D721Med (cell line): Measurements from ENCODE around the gene ERBB2.

Experiments
- DNase-seq: peaks from one replicate; pipeline ENCODE4 v3.0.0; 2011; ENCODE audit warnings: low spot score; ENCODE audit not compliant: insufficient read length
- FAIRE-seq: peaks from 2 replicates; lab custom pipeline; 2011; peaks lifted over from hg19 to GRCh38; lab: Jason Lieb, UNC
- CTCF ChIP-seq: IDR thresholded peaks from 2 replicates; pipeline ENCODE4 v1.5.1; 2012; ENCODE audit warnings: mild to moderate bottlenecking, control low read depth; ENCODE audit not compliant: insufficient read depth; ENCODE audit errors: missing control alignments

The ERBB2 gene

DNA sequence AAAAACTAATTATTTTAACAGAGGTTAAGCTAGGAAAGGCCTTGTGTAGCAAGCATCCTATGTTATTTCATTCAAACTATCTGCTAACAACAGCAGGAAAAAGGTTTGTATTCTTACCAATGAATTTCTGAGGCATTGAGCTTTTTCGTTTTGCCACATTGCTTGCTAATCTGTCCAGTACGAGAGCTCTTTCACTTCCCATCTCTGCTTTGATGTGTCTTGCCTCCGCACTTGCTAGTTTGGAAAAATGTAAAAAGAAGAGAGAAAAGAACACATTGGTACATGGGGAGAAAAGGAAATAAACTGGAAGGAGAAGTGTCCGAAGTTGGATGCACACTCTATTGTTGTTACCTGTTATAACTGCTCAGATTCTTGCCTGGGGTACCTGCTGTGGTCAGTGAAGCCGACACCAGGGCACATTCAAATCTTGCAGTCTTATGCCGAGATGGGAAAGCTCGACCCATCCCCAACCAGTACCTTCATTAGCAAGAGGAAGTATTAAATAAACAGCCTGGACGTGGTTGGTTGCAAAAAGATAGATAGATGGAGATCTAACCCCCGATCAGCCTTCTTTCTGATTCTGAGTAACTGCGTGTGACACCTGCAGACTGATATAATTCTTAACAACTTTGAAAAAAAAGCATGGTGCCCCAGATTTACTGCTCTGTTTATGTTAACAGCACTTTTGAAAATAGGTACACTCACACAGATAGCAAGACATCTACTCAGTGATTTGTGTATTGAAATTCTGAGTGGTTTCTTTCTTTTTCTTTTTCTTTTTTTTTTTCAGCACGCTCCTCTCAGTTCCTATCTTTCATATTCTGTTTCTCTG, 77.9 kb downstream of the ERBB2 start:
- no peak for TF ChIP-seq CTCF
- DNase-seq = no peak
- FAIRE-seq = no peak
